Thymus (tissue), 11 donors: ENCODE measurements around the gene NF1. TPM values are rescaled to one million over a fixed set of nuclear protein-coding genes. Genes with fewer than 3 reads are reported as not detected.

ENCODE experiments used
- DNase-seq, 9 donors: peaks; one replicate each; pipeline ENCODE4 v3.0.0-alpha.2; 2013; ENCODE audit warnings: low spot score in 9 of 9, low read depth in 6 of 9, missing footprints in 1 of 9
- H3K27ac ChIP-seq, 2 donors: one replicate each; pipeline ENCODE4 v1.5.1; 2013; ENCODE audit warnings: control low read depth in 1 of 2, low read depth in 1 of 2, low read length in 1 of 2, mild to moderate bottlenecking in 1 of 2, moderate library complexity in 1 of 2
- H3K27me3 ChIP-seq, 2 donors: one replicate each; pipeline ENCODE4 v1.5.1; 2013; ENCODE audit warnings: low read length in 1 of 2; ENCODE audit not compliant: control insufficient read depth in 2 of 2, insufficient read depth in 1 of 2
- H3K36me3 ChIP-seq, 2 donors: one replicate each; pipeline ENCODE4 v1.5.1; 2013; ENCODE audit warnings: low read length in 1 of 2, mild to moderate bottlenecking in 1 of 2, moderate library complexity in 1 of 2; ENCODE audit not compliant: control insufficient read depth in 2 of 2, insufficient read depth in 2 of 2
- H3K4me1 ChIP-seq, 2 donors: one replicate each; pipeline ENCODE4 v1.5.1; 2013; ENCODE audit warnings: low read length in 2 of 2; ENCODE audit not compliant: control insufficient read depth in 2 of 2, insufficient read depth in 2 of 2
- H3K4me3 ChIP-seq, 2 donors: one replicate each; pipeline ENCODE4 v1.5.1; 2013; ENCODE audit warnings: low read length in 2 of 2, control low read depth in 1 of 2, mild to moderate bottlenecking in 1 of 2
- H3K9me3 ChIP-seq, 2 donors: one replicate each; pipeline ENCODE4 v1.5.1; 2013; ENCODE audit warnings: low read length in 1 of 2, mild to moderate bottlenecking in 1 of 2; ENCODE audit not compliant: control insufficient read depth in 2 of 2, insufficient read depth in 1 of 2
- WGBS: extraction: QIAGEN DNeasy Blood & Tissue Kit; methylation state at CpG from one replicate; pipeline ENCODE4 v1.1.7; 2013; 5-methylcytosine and 5-hydroxymethylcytosine counted together
- polyA plus RNA-seq: library from polyadenylated mRNA; stranded (reverse); fragments of 200-250 nt; gene quantifications from one replicate; pipeline ENCODE4 v1.2.3, GENCODE V29; 2013
- total RNA-seq: library from RNA; stranded (reverse); fragments of 120-200 nt; gene quantifications from one replicate; pipeline ENCODE4 v1.2.4, GENCODE V29; 2013
- donor health status: healthy.

NF1 gene
- total and polyA plus RNA-seq, 2 donors: 10.3 to 16.6 TPM

DNA sequence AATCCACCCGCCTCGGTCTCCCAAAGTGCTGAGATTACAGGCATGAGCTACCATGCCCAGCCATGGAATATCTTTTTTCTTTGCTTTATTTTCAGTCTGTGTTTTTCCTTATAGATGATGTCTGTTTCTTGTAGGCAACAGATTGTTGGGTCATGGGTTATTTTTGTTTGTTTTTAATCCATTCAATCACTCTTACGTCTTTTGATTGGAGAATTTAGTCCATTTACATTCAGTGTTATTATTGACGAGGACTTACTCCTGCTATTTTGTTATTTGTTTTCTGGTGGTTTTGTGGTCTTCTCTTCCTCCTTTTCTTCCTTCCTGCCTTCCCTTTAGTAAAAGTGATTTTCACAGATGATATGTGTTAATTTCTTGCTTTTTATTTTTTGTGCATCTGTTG is 146.3 kb downstream of the NF1 start:
- whole genome bisulfite sequencing: 96% methylated on average over 4 of the region's 4 CpGs
- no peak for DNase-seq
- Histone ChIP-seq H3K27me3 (no peaks in the 10 kb centered on the region), H3K4me3 (no peak overlapping the region), H3K27ac (no peak overlapping the region), H3K9me3 (no peaks in the 10 kb centered on the region), H3K4me1 (no peaks in the 10 kb centered on the region), H3K36me3 (peaks cover 13 to 15% of the 10 kb centered on the region in 2 donors)

GRCh38 chr17:31248986-31249834 is 154.4 kb downstream of the NF1 start:
- WGBS: 99% methylated on average over 5 of the region's 5 CpGs

DNA sequence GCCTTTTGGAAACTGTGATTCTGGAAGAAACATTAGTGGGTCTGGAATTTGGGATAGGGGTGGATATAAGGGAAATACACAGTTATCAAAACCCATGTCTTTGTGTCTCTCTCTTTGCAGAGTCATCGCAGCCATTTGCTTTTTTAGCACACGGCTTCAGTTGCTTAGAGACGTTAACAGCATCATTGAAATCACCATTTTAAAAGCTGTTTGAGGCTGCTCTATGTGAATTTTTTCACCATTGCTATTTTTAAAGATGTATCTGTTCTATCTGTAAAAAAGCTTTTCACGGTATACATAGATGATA is 155.0 kb downstream of the NF1 start:
- Histone ChIP-seq H3K36me3 (peaks cover 0 to 4% of the 10 kb centered on the region in 2 donors), H3K4me1 (no peaks in the 10 kb centered on the region), H3K4me3 (no peak overlapping the region), H3K9me3 (no peaks in the 10 kb centered on the region), H3K27me3 (no peaks in the 10 kb centered on the region), H3K27ac (no peak overlapping the region)
- 98% methylated on average over 4 of the region's 4 CpGs for WGBS
- no peak for DNase-seq

More at GRCh38 chr17:31248986-31249834, 154.4 kb downstream of the NF1 start:
- Histone ChIP-seq H3K4me3 (no peak overlapping the region), H3K4me1 (no peaks in the 10 kb centered on the region), H3K27me3 (no peaks in the 10 kb centered on the region), H3K36me3 (peaks cover 0 to 4% of the 10 kb centered on the region in 2 donors), H3K27ac (no peak overlapping the region), H3K9me3 (no peaks in the 10 kb centered on the region)
- DNase-seq: no peak

GRCh38 chr17:31250229-31250628 is 155.5 kb downstream of the NF1 start:
- no peak for DNase-seq
- Histone ChIP-seq H3K4me3 (no peak overlapping the region), H3K36me3 (peaks cover 0 to 4% of the 10 kb centered on the region in 2 donors), H3K9me3 (no peaks in the 10 kb centered on the region), H3K27ac (no peak overlapping the region), H3K27me3 (no peaks in the 10 kb centered on the region), H3K4me1 (no peaks in the 10 kb centered on the region)
- WGBS: 96% methylated on average over 1 of the region's 1 CpG

GRCh38 chr17:31251105-31251969 is 156.6 kb downstream of the NF1 start:
- no peak for DNase-seq
- Histone ChIP-seq H3K4me3 (no peak overlapping the region), H3K9me3 (no peaks in the 10 kb centered on the region), H3K36me3 (peaks cover 0 to 4% of the 10 kb centered on the region in 2 donors), H3K27ac (no peak overlapping the region), H3K27me3 (no peaks in the 10 kb centered on the region), H3K4me1 (no peaks in the 10 kb centered on the region)
- WGBS: 100% methylated on average over 1 of the region's 1 CpG

- peaks cover 0 to 4% of the 10 kb centered on the region in 2 donors for H3K36me3 ChIP-seq
- no peaks in the 10 kb centered on the region for H3K4me1 ChIP-seq
- no peak for DNase-seq
- no peak overlapping the region for H3K4me3 ChIP-seq
- no peaks in the 10 kb centered on the region for H3K27me3 ChIP-seq
- no peak overlapping the region for H3K27ac ChIP-seq
- H3K9me3 ChIP-seq: no peaks in the 10 kb centered on the region
These were observed 157.2 kb downstream of the NF1 start for GRCh38 chr17:31251970-31252328.

DNA sequence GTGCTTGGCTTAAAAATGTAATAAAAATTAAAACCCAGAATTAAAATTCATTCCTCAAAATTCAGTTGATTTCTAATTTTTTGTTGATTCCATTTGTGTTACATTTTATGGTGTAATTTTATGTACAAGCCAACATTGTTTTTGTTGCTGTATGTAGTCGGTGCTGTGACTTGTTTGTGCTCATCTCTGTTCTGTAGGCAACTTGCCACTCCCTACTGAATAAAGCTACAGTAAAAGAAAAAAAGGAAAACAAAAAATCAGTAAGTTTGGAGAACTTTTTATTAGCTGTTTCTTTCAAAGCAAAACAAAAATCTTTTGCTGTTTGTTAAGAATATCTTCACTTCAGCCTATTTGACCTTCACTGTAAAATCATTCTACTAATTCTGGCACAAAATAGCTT is 158.0 kb downstream of the NF1 start:
- 99% methylated on average over 1 of the region's 1 CpG for WGBS
- Histone ChIP-seq H3K4me1 (no peaks in the 10 kb centered on the region), H3K4me3 (no peak overlapping the region), H3K9me3 (no peaks in the 10 kb centered on the region), H3K27me3 (no peaks in the 10 kb centered on the region), H3K27ac (no peak overlapping the region), H3K36me3 (peaks cover 0 to 4% of the 10 kb centered on the region in 2 donors)
- DNase-seq: no peak

- Histone ChIP-seq H3K4me1 (no peaks in the 10 kb centered on the region), H3K9me3 (no peaks in the 10 kb centered on the region), H3K27ac (no peak overlapping the region), H3K4me3 (no peak overlapping the region), H3K36me3 (peaks cover 0 to 1% of the 10 kb centered on the region in 2 donors), H3K27me3 (no peaks in the 10 kb centered on the region)
- DNase-seq: no peak
- WGBS: 95% methylated on average over 2 of the region's 2 CpGs
These were observed 159.9 kb downstream of the NF1 start for GRCh38 chr17:31254654-31255053.

DNA sequence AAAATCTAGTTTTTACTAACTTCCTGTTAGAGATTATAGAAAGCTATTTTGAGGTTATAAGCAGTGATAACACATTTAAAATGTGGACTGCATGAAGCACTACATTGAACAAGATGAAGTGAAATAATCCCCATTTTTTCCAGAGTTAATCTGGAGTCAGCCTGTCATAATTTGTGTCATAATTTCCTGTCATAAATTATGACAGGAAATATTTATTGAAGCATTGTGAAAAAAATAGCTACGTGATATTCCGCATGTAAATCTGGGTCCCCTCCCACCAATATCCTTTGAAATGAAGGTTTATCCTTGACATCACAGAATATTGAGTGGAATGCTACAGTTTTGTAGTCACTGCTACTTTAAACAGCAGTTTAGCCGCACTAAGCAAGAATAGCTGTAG is 162.2 kb downstream of the NF1 start:
- H3K27ac ChIP-seq: no peak overlapping the region
- no peak overlapping the region for H3K4me3 ChIP-seq
- H3K4me1 ChIP-seq: no peaks in the 10 kb centered on the region
- H3K36me3 ChIP-seq: no peaks in the 10 kb centered on the region
- H3K27me3 ChIP-seq: no peaks in the 10 kb centered on the region
- H3K9me3 ChIP-seq: no peaks in the 10 kb centered on the region
- no peak for DNase-seq
- 95% methylated on average over 3 of the region's 3 CpGs for WGBS
